ENCODE results near the gene MOCS3.

MOCS3 gene

GRCh38 chr20:50992336-50992732 lies 33.7 kb downstream of the MOCS3 start:
- Histone ChIP-seq H3K9me3 (ENCODE audit: insufficient read depth, low read depth, low read length) (no peaks in the 10 kb centered on the region), H3K4me3 (ENCODE audit: low read length) (peak overlapping the region; percentile 48; the same call in 1 of the 2 replicates), H3K4me1 (ENCODE audit: insufficient read depth, low read length) (peaks cover 27% of the 10 kb centered on the region; the same call in 1 of the 2 replicates), H3K9ac (ENCODE audit: low read depth, low read length) (peak overlapping the region; percentile 74; the same call in 1 of the 2 replicates), H3K27me3 (ENCODE audit: insufficient read depth, low read length) (no peaks in the 10 kb centered on the region; the same call in 1 of the 2 replicates), H3K27ac (ENCODE audit: low read length) (peak overlapping the region; percentile 96), H3K36me3 (ENCODE audit: insufficient read depth, low read depth, low read length) (no peaks in the 10 kb centered on the region)

GRCh38 chr20:50992733-50993457 lies 34.3 kb downstream of the MOCS3 start:
- Histone ChIP-seq H3K9ac (ENCODE audit: low read depth, low read length) (peak overlapping the region; percentile 74; the same call in 1 of the 2 replicates), H3K4me3 (ENCODE audit: low read length) (peak overlapping the region; percentile 48; the same call in 1 of the 2 replicates), H3K36me3 (ENCODE audit: insufficient read depth, low read depth, low read length) (no peaks in the 10 kb centered on the region), H3K27me3 (ENCODE audit: insufficient read depth, low read length) (no peaks in the 10 kb centered on the region; the same call in 1 of the 2 replicates), H3K9me3 (ENCODE audit: insufficient read depth, low read depth, low read length) (no peaks in the 10 kb centered on the region), H3K27ac (ENCODE audit: low read length) (peak overlapping the region; percentile 96), H3K4me1 (ENCODE audit: insufficient read depth, low read length) (peaks cover 26% of the 10 kb centered on the region; the same call in 1 of the 2 replicates)

- Histone ChIP-seq H3K4me3 (ENCODE audit: low read length) (no peak overlapping the region), H3K9me3 (ENCODE audit: insufficient read depth, low read depth, low read length) (no peaks in the 10 kb centered on the region)
Observed at GRCh38 chr20:50993876-50994275, 35.3 kb downstream of the MOCS3 start.

GRCh38 chr20:50995506-50995905 lies 36.9 kb downstream of the MOCS3 start:
- Histone ChIP-seq H3K27me3 (ENCODE audit: insufficient read depth, low read length) (no peaks in the 10 kb centered on the region; the same call in 1 of the 2 replicates), H3K9me3 (ENCODE audit: insufficient read depth, low read depth, low read length) (no peaks in the 10 kb centered on the region), H3K36me3 (ENCODE audit: insufficient read depth, low read depth, low read length) (no peaks in the 10 kb centered on the region), H3K4me1 (ENCODE audit: insufficient read depth, low read length) (peaks cover 14% of the 10 kb centered on the region; the same call in 1 of the 2 replicates), H3K4me3 (ENCODE audit: low read length) (no peak overlapping the region), H3K9ac (ENCODE audit: low read depth, low read length) (no peak overlapping the region), H3K27ac (ENCODE audit: low read length) (no peak overlapping the region)

More at GRCh38 chr20:50993876-50994275, 35.3 kb downstream of the MOCS3 start:
- Histone ChIP-seq H3K9ac (ENCODE audit: low read depth, low read length) (no peak overlapping the region), H3K27me3 (ENCODE audit: insufficient read depth, low read length) (no peaks in the 10 kb centered on the region; the same call in 1 of the 2 replicates), H3K36me3 (ENCODE audit: insufficient read depth, low read depth, low read length) (no peaks in the 10 kb centered on the region), H3K4me1 (ENCODE audit: insufficient read depth, low read length) (peaks cover 21% of the 10 kb centered on the region; the same call in 1 of the 2 replicates), H3K27ac (ENCODE audit: low read length) (no peak overlapping the region)

- no peak overlapping the region for H3K9ac ChIP-seq (ENCODE audit: low read depth, low read length)
- peaks cover 7% of the 10 kb centered on the region; the same call in 1 of the 2 replicates for H3K4me1 ChIP-seq (ENCODE audit: insufficient read depth, low read length)
- H3K36me3 ChIP-seq (ENCODE audit: insufficient read depth, low read depth, low read length): no peaks in the 10 kb centered on the region
- H3K9me3 ChIP-seq (ENCODE audit: insufficient read depth, low read depth, low read length): no peaks in the 10 kb centered on the region
- no peak overlapping the region for H3K4me3 ChIP-seq (ENCODE audit: low read length)
- no peak overlapping the region for H3K27ac ChIP-seq (ENCODE audit: low read length)
- no peaks in the 10 kb centered on the region; the same call in 1 of the 2 replicates for H3K27me3 ChIP-seq (ENCODE audit: insufficient read depth, low read length)
Observed at GRCh38 chr20:50996901-50997865, 38.6 kb downstream of the MOCS3 start.

GRCh38 chr20:50999355-50999754 lies 40.7 kb downstream of the MOCS3 start:
- Histone ChIP-seq H3K27ac (ENCODE audit: low read length) (no peak overlapping the region), H3K4me3 (ENCODE audit: low read length) (no peak overlapping the region), H3K9me3 (ENCODE audit: insufficient read depth, low read depth, low read length) (no peaks in the 10 kb centered on the region), H3K27me3 (ENCODE audit: insufficient read depth, low read length) (no peaks in the 10 kb centered on the region; the same call in 1 of the 2 replicates), H3K36me3 (ENCODE audit: insufficient read depth, low read depth, low read length) (no peaks in the 10 kb centered on the region), H3K9ac (ENCODE audit: low read depth, low read length) (no peak overlapping the region), H3K4me1 (ENCODE audit: insufficient read depth, low read length) (no peaks in the 10 kb centered on the region)

- no peaks in the 10 kb centered on the region for H3K4me1 ChIP-seq (ENCODE audit: insufficient read depth, low read length)
- H3K4me3 ChIP-seq (ENCODE audit: low read length): no peak overlapping the region
- H3K9ac ChIP-seq (ENCODE audit: low read depth, low read length): no peak overlapping the region
- H3K36me3 ChIP-seq (ENCODE audit: insufficient read depth, low read depth, low read length): 0 out of 2 replicates have a peak, but pooled peaks cover 4% of the 10 kb centered on the region
- H3K27me3 ChIP-seq (ENCODE audit: insufficient read depth, low read length): no peaks in the 10 kb centered on the region; the same call in 1 of the 2 replicates
- H3K9me3 ChIP-seq (ENCODE audit: insufficient read depth, low read depth, low read length): no peaks in the 10 kb centered on the region
- no peak overlapping the region for H3K27ac ChIP-seq (ENCODE audit: low read length)
Observed at GRCh38 chr20:51001430-51002265, 43.0 kb downstream of the MOCS3 start.

- Histone ChIP-seq H3K9ac (ENCODE audit: low read depth, low read length) (no peak overlapping the region), H3K4me1 (ENCODE audit: insufficient read depth, low read length) (no peaks in the 10 kb centered on the region), H3K27ac (ENCODE audit: low read length) (no peak overlapping the region), H3K36me3 (ENCODE audit: insufficient read depth, low read depth, low read length) (0 out of 2 replicates have a peak, but pooled peaks cover 4% of the 10 kb centered on the region), H3K27me3 (ENCODE audit: insufficient read depth, low read length) (no peaks in the 10 kb centered on the region; the same call in 1 of the 2 replicates), H3K4me3 (ENCODE audit: low read length) (no peak overlapping the region), H3K9me3 (ENCODE audit: insufficient read depth, low read depth, low read length) (no peaks in the 10 kb centered on the region)
Observed at GRCh38 chr20:51002633-51003032, 44.0 kb downstream of the MOCS3 start.

- H3K36me3 ChIP-seq (ENCODE audit: insufficient read depth, low read depth, low read length): 0 out of 2 replicates have a peak, but pooled peaks cover 4% of the 10 kb centered on the region
Observed at GRCh38 chr20:51003753-51004152, 45.1 kb downstream of the MOCS3 start.

GRCh38 chr20:51004305-51004727 lies 45.7 kb downstream of the MOCS3 start:
- no peaks in the 10 kb centered on the region for H3K9me3 ChIP-seq (ENCODE audit: insufficient read depth, low read depth, low read length)
- H3K4me1 ChIP-seq (ENCODE audit: insufficient read depth, low read length): no peaks in the 10 kb centered on the region
- H3K36me3 ChIP-seq (ENCODE audit: insufficient read depth, low read depth, low read length): 0 out of 2 replicates have a peak, but pooled peaks cover 4% of the 10 kb centered on the region
- no peak overlapping the region for H3K9ac ChIP-seq (ENCODE audit: low read depth, low read length)
- no peak overlapping the region for H3K27ac ChIP-seq (ENCODE audit: low read length)
- H3K27me3 ChIP-seq (ENCODE audit: insufficient read depth, low read length): no peaks in the 10 kb centered on the region
- no peak overlapping the region for H3K4me3 ChIP-seq (ENCODE audit: low read length)

More at GRCh38 chr20:51003753-51004152, 45.1 kb downstream of the MOCS3 start:
- Histone ChIP-seq H3K27ac (ENCODE audit: low read length) (no peak overlapping the region), H3K4me3 (ENCODE audit: low read length) (no peak overlapping the region), H3K9ac (ENCODE audit: low read depth, low read length) (no peak overlapping the region), H3K4me1 (ENCODE audit: insufficient read depth, low read length) (no peaks in the 10 kb centered on the region), H3K9me3 (ENCODE audit: insufficient read depth, low read depth, low read length) (no peaks in the 10 kb centered on the region), H3K27me3 (ENCODE audit: insufficient read depth, low read length) (no peaks in the 10 kb centered on the region)

Data from iPS-20b (cell line).